ENCODE data around the gene SLC9C1.

GRCh38 chr3:112298781-112299180 is 4.8 kb upstream of the SLC9C1 start:
- no peak for TF ChIP-seq ELF1 (IDR thresholded peaks at IDR 0.05; ENCODE audit: borderline replicate concordance, low read depth)
- TF ChIP-seq EZH2 (IDR thresholded peaks at IDR 0.05), result no peak
- no peak for TF ChIP-seq POLR2A (IDR thresholded peaks at IDR 0.05; ENCODE audit: borderline replicate concordance, extremely low read depth, insufficient read depth, insufficient read length)
- no peak for TF ChIP-seq CEBPB (IDR thresholded peaks at IDR 0.05; ENCODE audit: low read depth)
- no peak for TF ChIP-seq REST (IDR thresholded peaks at IDR 0.05; ENCODE audit: low read depth)
- TF ChIP-seq CTCF (IDR thresholded peaks at IDR 0.05 in 2 of 3, conservative IDR thresholded peaks at IDR 0.05 in 1 of 3; ENCODE audit: borderline replicate concordance in 1 of 3, insufficient read depth in 1 of 3, low read depth in 2 of 3, low read length in 2 of 3), result no peak
- TF ChIP-seq FOSL1 (IDR thresholded peaks at IDR 0.05; ENCODE audit: low read depth), result no peak
- no peak for TF ChIP-seq CBX3 (IDR thresholded peaks at IDR 0.05; ENCODE audit: low read depth)
- no peak for TF ChIP-seq MAX (IDR thresholded peaks at IDR 0.05)
- TF ChIP-seq YY1 (IDR thresholded peaks at IDR 0.05; ENCODE audit: extremely low read depth, insufficient replicate concordance, low read depth, low read length), result no peak
- no peak for TF ChIP-seq POLR2AphosphoS5 (IDR thresholded peaks at IDR 0.05; ENCODE audit: low read depth, low read length)
- no peak for TF ChIP-seq SRF (IDR thresholded peaks at IDR 0.05; ENCODE audit: low read depth)
- TF ChIP-seq EGR1 (IDR thresholded peaks at IDR 0.05; ENCODE audit: low read depth), result no peak

Measured in HCT116 (cell line).